Upper lobe of left lung (tissue), 4 donors: ENCODE data around the gene DKK1.
A peak's percentile ranks its signal among the peaks of the same experiment; 100 is the strongest.

Experiments used
- EP300 ChIP-seq, 4 donors: sonication (generic); formaldehyde crosslinking; IDR thresholded peaks; one replicate each; pipeline ENCODE4 v1.5.1; 2017; ENCODE audit warnings: antibody characterized with exemption in 4 of 4, control low read depth in 2 of 4
- POLR2A ChIP-seq, 4 donors: fragments of 450-650 bp; IDR thresholded peaks; one replicate each; pipeline ENCODE4 v1.5.1; 2016 to 2017; ENCODE audit warnings: antibody characterized with exemption in 4 of 4, mild to moderate bottlenecking in 2 of 4
- TF ChIP-seq, protein P1 (sequence below), 6 experiments: fragments of 450-650 bp in 4 of 6; fragments of 200-600 bp in 2 of 6; sonication (generic) in 2 of 6; IDR thresholded peaks; one replicate each; pipeline ENCODE4 v1.5.1; 2016 to 2019; ENCODE audit warnings: antibody characterized with exemption in 6 of 6

GRCh38 chr10:52308251-52309031, 5.6 kb upstream of the DKK1 start:
- TF ChIP-seq, protein P1, sequence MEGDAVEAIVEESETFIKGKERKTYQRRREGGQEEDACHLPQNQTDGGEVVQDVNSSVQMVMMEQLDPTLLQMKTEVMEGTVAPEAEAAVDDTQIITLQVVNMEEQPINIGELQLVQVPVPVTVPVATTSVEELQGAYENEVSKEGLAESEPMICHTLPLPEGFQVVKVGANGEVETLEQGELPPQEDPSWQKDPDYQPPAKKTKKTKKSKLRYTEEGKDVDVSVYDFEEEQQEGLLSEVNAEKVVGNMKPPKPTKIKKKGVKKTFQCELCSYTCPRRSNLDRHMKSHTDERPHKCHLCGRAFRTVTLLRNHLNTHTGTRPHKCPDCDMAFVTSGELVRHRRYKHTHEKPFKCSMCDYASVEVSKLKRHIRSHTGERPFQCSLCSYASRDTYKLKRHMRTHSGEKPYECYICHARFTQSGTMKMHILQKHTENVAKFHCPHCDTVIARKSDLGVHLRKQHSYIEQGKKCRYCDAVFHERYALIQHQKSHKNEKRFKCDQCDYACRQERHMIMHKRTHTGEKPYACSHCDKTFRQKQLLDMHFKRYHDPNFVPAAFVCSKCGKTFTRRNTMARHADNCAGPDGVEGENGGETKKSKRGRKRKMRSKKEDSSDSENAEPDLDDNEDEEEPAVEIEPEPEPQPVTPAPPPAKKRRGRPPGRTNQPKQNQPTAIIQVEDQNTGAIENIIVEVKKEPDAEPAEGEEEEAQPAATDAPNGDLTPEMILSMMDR (IDR thresholded peaks at IDR 0.05) = peak in 5 of 6 experiments; percentile 36 to 60 (median 48)
- no peak for TF ChIP-seq POLR2A (IDR thresholded peaks at IDR 0.05)
- no peak for TF ChIP-seq EP300 (IDR thresholded peaks at IDR 0.05)
